ENCODE data around the gene SORT1.

Gene SORT1

DNA sequence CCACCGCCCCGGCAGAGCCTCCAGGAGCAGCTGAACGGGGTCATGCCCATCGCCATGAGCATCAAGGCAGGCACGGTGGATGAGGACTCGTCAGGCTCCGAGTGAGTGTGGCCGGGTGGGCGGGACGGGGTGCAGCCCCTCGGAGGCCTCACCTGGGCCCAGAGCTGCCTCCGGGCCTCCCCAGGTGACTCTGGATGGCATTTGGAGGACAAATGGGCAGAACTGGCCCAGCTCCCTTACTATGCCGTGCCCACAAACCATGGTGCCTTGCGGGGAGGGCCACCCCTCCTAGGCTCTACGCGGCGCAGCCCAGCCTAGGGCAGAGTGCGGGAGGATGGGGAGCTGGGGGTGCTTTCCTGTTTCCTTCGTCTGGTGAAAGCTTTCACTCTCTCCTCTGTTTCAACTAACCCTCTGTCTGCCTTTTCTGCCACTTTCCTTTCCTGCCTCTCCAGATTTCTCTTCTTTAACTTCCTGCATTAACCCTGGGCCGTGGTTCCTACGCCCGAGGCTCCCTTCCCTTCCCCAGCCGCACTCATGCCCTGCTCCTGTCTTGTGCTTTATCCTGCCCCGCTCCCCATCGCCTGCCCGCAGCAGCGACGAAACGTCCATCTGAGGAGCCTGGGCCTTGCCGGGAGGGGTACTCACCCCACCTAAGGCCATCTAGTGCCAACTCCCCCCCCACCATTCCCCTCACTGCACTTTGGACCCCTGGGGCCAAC is 124.0 kb downstream of the SORT1 start:
- Histone ChIP-seq H3K9me3 (ENCODE audit: control insufficient read depth, low read depth, low read length) (no peaks in the 10 kb centered on the region), H3K27me3 (ENCODE audit: control insufficient read depth, insufficient read depth, low read length) (no peaks in the 10 kb centered on the region), H3K36me3 (ENCODE audit: control insufficient read depth, low read depth, low read length) (peaks cover 15% of the 10 kb centered on the region), H3K27ac (ENCODE audit: low read length) (no peak overlapping the region), H3K4me1 (ENCODE audit: control insufficient read depth, low read depth, low read length) (no peaks in the 10 kb centered on the region), H3K4me3 (ENCODE audit: low read length) (no peak overlapping the region), H3K9ac (ENCODE audit: low read length) (no peak overlapping the region)

DNA sequence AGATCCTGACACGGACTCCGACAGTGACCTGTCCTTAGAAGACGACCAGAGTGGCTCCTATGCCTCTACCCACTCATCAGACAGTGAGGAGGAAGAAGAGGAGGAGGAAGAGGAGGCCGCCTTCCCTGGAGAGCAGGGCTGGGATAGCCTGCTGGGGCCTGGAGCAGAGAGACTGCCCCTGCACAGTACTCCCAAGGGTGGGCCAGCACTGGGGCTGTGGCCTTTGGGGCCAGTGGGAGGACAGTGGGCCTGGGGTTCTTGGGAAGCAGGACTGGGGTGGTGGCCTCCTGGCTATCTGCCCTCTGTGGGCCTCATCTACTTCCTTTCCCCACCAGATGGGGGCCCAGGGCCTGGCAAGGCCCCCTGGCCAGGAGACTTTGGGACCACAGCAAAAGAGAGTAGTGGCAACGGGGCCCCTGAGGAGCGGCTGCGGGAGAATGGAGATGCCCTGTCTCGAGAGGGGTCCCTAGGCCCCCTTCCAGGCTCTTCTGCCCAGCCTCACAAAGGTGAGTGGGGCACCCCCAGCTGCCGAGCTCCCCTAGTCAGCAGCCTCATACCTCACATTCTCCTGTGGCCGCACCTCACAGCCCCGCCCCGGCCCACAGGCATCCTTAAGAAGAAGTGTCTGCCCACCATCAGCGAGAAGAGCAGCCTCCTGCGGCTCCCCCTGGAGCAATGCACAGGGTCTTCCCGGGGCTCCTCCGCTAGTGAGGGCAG is 124.7 kb downstream of the SORT1 start:
- no peak overlapping the region for H3K27ac ChIP-seq (ENCODE audit: low read length)
- no peaks in the 10 kb centered on the region for H3K9me3 ChIP-seq (ENCODE audit: control insufficient read depth, low read depth, low read length)
- H3K4me3 ChIP-seq (ENCODE audit: low read length), result no peak overlapping the region
- no peak overlapping the region for H3K9ac ChIP-seq (ENCODE audit: low read length)
- H3K27me3 ChIP-seq (ENCODE audit: control insufficient read depth, insufficient read depth, low read length), result no peaks in the 10 kb centered on the region
- H3K36me3 ChIP-seq (ENCODE audit: control insufficient read depth, low read depth, low read length), result peaks cover 18% of the 10 kb centered on the region
- no peaks in the 10 kb centered on the region for H3K4me1 ChIP-seq (ENCODE audit: control insufficient read depth, low read depth, low read length)

DNA sequence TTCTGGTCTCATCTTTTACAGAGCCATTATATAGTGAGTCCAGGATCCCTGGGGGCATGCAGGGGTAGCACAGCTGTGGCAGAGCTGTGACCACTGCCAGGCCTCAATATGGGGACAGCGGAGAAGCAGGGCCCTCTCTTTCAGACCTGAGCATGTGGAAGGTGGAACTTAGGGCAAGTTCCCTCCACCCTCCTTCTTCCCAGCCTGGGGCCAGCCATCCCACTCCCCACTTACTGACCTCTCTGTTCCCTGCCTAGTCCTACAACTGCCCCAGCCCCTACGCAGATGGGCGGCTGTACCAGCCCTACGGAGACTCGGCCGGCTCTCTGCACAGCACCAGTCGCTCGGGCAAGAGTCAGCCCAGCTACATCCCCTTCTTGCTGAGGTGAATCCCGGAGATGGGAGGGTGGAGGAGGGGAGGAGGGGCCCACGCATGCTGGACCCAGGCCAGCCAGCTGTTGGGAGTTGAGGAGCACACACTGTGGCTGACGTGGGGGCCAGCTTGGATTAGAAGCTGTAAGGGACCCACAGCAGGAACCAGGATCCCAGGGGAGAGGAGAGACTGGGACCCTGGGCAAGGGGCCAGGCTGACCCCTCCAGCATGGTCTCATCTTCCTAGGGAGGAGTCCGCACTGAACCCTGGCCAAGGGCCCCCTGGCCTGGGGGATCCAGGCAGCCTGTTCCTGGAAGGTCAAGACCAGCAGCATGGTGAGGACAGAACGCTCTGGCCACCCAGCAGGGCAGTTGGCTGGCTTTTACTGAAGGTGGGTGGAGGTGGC is 125.5 kb downstream of the SORT1 start:
- Histone ChIP-seq H3K9me3 (ENCODE audit: control insufficient read depth, low read depth, low read length) (no peaks in the 10 kb centered on the region), H3K36me3 (ENCODE audit: control insufficient read depth, low read depth, low read length) (peaks cover 23% of the 10 kb centered on the region), H3K9ac (ENCODE audit: low read length) (no peak overlapping the region), H3K4me3 (ENCODE audit: low read length) (no peak overlapping the region), H3K4me1 (ENCODE audit: control insufficient read depth, low read depth, low read length) (no peaks in the 10 kb centered on the region), H3K27ac (ENCODE audit: low read length) (no peak overlapping the region), H3K27me3 (ENCODE audit: control insufficient read depth, insufficient read depth, low read length) (no peaks in the 10 kb centered on the region)

DNA sequence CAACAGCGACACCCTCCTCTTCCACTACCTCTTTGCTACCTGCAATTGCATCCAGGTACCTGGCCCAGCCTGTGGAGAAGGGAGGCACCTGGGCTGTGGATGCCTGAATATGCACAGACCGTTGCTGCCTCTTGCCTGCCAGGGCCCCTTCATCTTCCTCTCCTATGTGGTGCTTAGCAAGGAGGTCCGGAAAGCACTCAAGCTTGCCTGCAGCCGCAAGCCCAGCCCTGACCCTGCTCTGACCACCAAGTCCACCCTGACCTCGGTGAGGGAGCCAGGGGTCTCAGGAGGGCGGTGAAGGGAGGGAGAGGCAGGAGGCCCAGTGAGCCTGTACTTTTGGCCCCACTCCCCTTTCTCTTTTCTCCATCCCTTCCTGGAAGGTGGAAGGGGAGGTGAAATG is 126.3 kb downstream of the SORT1 start:
- Histone ChIP-seq H3K36me3 (ENCODE audit: control insufficient read depth, low read depth, low read length) (peaks cover 23% of the 10 kb centered on the region), H3K9me3 (ENCODE audit: control insufficient read depth, low read depth, low read length) (no peaks in the 10 kb centered on the region), H3K4me3 (ENCODE audit: low read length) (no peak overlapping the region), H3K27me3 (ENCODE audit: control insufficient read depth, insufficient read depth, low read length) (no peaks in the 10 kb centered on the region), H3K4me1 (ENCODE audit: control insufficient read depth, low read depth, low read length) (no peaks in the 10 kb centered on the region), H3K9ac (ENCODE audit: low read length) (no peak overlapping the region), H3K27ac (ENCODE audit: low read length) (no peak overlapping the region)

DNA sequence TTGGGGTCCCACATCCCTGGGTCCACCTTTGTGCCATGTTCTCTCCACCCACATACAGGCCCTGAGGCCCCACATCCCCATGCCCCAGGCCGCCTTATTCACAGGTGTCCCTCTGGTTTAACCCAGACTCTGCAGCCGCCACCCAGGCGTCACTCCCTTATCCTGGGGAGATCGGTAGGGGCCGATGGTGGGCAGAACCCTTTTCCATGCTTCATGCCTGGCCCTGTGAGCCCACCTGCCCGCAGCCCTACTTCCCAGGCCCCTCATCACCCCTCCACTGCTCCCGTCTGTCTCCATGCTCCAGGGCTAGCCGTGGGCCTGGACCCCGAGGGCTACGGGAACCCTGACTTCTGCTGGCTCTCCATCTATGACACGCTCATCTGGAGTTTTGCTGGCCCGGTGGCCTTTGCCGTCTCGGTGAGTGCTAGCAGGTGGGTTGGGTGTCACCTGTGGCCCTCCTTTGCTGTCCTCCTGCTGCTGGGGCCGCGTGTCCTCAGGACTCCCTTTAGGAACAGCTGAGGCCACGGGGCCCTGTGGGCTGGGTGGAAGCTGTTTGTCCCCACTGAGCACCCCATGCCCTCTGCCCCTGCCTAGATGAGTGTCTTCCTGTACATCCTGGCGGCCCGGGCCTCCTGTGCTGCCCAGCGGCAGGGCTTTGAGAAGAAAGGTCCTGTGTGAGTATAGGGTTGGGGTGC is 126.9 kb downstream of the SORT1 start:
- Histone ChIP-seq H3K4me1 (ENCODE audit: control insufficient read depth, low read depth, low read length) (no peaks in the 10 kb centered on the region), H3K9me3 (ENCODE audit: control insufficient read depth, low read depth, low read length) (no peaks in the 10 kb centered on the region), H3K4me3 (ENCODE audit: low read length) (no peak overlapping the region), H3K36me3 (ENCODE audit: control insufficient read depth, low read depth, low read length) (peaks cover 24% of the 10 kb centered on the region), H3K27me3 (ENCODE audit: control insufficient read depth, insufficient read depth, low read length) (no peaks in the 10 kb centered on the region), H3K27ac (ENCODE audit: low read length) (no peak overlapping the region), H3K9ac (ENCODE audit: low read length) (no peak overlapping the region)

DNA sequence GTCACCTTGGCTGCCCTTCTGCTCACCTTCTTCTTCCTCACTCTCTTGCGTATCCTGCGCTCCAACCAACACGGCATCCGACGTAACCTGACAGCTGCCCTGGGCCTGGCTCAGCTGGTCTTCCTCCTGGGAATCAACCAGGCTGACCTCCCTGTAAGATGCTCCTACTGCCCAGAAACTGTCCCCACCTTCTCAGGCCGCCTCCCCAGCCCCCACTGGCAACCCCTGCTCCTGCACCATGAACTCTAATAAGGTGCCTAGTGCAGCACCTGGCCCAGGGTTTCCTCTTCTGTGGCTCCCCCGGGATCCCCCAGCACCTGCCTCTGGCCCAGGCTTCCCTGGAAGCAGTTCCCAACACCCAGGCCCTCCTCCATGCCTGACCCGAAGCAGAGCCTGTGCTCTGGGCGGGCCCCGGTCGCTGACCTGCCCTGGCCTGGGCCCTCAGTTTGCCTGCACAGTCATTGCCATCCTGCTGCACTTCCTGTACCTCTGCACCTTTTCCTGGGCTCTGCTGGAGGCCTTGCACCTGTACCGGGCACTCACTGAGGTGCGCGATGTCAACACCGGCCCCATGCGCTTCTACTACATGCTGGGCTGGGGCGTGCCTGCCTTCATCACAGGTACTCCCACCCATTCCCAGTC is 127.6 kb downstream of the SORT1 start:
- no peak overlapping the region for H3K27ac ChIP-seq (ENCODE audit: low read length)
- H3K36me3 ChIP-seq (ENCODE audit: control insufficient read depth, low read depth, low read length), result peaks cover 30% of the 10 kb centered on the region

DNA sequence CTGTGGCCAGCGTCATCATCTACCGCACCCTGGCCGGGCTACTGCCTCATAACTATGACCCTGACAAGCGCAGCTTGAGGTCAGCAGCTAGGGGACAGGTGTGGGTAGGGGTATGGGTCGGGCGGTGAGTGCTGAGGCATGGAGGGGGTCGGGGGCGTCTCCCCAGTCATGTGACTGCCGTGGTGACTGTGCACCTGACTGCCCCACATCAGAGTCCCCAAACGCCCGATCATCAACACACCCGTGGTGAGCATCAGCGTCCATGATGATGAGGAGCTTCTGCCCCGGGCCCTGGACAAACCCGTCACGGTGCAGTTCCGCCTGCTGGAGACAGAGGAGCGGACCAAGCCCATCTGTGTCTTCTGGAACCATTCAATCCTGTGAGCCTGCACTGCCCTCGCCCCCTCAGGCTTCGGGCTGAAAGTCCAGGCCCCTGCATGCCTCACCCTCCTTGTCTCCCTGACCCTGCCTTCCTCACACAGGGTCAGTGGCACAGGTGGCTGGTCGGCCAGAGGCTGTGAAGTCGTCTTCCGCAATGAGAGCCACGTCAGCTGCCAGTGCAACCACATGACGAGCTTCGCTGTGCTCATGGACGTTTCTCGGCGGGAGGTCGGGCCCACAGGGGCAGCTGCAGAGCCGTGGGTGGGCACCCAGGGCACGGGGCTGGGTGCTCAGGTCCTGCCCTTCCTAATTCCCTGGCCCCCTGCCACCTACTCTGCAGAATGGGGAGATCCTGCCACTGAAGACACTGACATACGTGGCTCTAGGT is 128.3 kb downstream of the SORT1 start:
- no peak overlapping the region for H3K9ac ChIP-seq (ENCODE audit: low read length)
- H3K9me3 ChIP-seq (ENCODE audit: control insufficient read depth, low read depth, low read length), result no peaks in the 10 kb centered on the region
- peaks cover 37% of the 10 kb centered on the region for H3K36me3 ChIP-seq (ENCODE audit: control insufficient read depth, low read depth, low read length)
- no peaks in the 10 kb centered on the region for H3K4me1 ChIP-seq (ENCODE audit: control insufficient read depth, low read depth, low read length)
- H3K4me3 ChIP-seq (ENCODE audit: low read length), result no peak overlapping the region
- no peaks in the 10 kb centered on the region for H3K27me3 ChIP-seq (ENCODE audit: control insufficient read depth, insufficient read depth, low read length)
- H3K27ac ChIP-seq (ENCODE audit: low read length), result no peak overlapping the region

More for the DNA sequence above, 127.6 kb downstream of the SORT1 start:
- Histone ChIP-seq H3K4me1 (ENCODE audit: control insufficient read depth, low read depth, low read length) (no peaks in the 10 kb centered on the region), H3K9ac (ENCODE audit: low read length) (no peak overlapping the region), H3K9me3 (ENCODE audit: control insufficient read depth, low read depth, low read length) (no peaks in the 10 kb centered on the region), H3K4me3 (ENCODE audit: low read length) (no peak overlapping the region), H3K27me3 (ENCODE audit: control insufficient read depth, insufficient read depth, low read length) (no peaks in the 10 kb centered on the region)

DNA sequence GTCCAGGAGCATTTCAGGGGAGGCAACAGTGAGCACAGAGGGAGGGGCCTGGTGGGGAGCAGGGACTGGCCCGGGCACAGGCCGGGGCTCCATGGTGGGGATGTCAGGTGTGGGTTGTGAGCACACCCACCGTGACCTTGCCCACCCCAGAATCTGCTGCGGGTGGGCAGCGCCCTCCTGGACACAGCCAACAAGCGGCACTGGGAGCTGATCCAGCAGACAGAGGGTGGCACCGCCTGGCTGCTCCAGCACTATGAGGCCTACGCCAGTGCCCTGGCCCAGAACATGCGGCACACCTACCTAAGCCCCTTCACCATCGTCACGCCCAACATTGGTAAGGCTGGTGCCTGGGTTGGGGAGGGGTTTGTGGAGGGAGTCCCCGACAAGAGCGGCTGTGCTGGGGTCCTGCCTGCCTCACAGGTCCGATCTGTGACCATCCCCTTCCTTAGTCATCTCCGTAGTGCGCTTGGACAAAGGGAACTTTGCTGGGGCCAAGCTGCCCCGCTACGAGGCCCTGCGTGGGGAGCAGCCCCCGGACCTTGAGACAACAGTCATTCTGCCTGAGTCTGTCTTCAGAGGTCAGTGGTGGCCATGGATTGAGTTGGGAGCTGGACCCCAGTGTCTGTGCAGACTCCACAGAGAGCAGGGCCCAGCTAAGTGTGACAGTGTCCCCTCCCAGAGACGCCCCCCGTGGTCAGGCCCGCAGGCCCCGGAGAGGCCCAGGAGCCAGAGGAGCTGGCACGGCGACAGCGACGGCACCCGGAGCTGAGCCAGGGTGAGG is 129.1 kb downstream of the SORT1 start:
- Histone ChIP-seq H3K4me1 (ENCODE audit: control insufficient read depth, low read depth, low read length) (no peaks in the 10 kb centered on the region), H3K9ac (ENCODE audit: low read length) (no peak overlapping the region), H3K4me3 (ENCODE audit: low read length) (no peak overlapping the region), H3K9me3 (ENCODE audit: control insufficient read depth, low read depth, low read length) (no peaks in the 10 kb centered on the region), H3K27me3 (ENCODE audit: control insufficient read depth, insufficient read depth, low read length) (no peaks in the 10 kb centered on the region), H3K36me3 (ENCODE audit: control insufficient read depth, low read depth, low read length) (peaks cover 39% of the 10 kb centered on the region), H3K27ac (ENCODE audit: low read length) (no peak overlapping the region)

DNA sequence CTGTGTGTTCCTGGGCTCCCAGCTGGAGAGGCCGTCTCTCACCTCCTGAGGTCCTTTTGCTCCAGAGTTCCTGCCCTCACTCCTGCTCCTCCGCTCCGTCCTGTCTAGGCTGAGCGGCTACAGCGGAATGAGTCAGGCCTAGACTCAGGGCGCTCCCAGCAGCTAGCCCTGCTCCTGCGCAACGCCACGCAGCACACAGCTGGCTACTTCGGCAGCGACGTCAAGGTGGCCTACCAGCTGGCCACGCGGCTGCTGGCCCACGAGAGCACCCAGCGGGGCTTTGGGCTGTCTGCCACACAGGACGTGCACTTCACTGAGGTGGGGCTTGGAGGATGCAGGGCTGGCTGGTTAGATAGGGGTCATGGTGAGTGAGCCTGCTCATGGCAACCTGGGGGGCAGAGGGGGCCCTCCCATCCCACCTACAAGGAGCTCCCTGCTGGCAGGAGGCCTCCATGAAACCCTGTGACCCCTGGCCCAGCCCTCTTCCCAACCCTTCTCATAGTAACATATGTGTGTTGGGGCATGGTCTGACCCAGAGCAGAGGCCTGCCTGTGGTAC is 129.9 kb downstream of the SORT1 start:
- H3K4me1 ChIP-seq (ENCODE audit: control insufficient read depth, low read depth, low read length), result no peaks in the 10 kb centered on the region
- H3K4me3 ChIP-seq (ENCODE audit: low read length), result no peak overlapping the region
- no peak overlapping the region for H3K9ac ChIP-seq (ENCODE audit: low read length)
- H3K27me3 ChIP-seq (ENCODE audit: control insufficient read depth, insufficient read depth, low read length), result no peaks in the 10 kb centered on the region
- H3K27ac ChIP-seq (ENCODE audit: low read length), result no peak overlapping the region
- H3K36me3 ChIP-seq (ENCODE audit: control insufficient read depth, low read depth, low read length), result peaks cover 38% of the 10 kb centered on the region
- H3K9me3 ChIP-seq (ENCODE audit: control insufficient read depth, low read depth, low read length), result no peaks in the 10 kb centered on the region

DNA sequence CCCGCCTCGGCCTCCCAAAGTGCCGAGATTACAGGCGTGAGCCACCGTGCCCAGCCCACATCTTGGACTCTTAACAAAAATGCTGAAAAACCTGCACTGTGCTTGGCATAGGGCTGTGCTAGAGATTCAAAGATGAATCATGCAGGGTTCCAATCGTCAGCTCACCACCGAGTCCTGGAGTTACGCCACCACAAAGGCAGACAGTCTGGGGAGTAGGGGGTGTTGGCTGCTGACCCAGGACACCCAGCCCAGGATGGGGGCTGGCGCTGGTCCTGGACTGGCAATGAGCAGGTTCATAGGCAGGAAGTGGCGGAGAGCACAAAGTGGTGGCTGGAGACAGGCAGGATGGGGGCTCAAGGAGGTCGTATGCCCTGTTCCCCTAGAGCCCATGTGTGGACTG is 130.8 kb downstream of the SORT1 start:
- Histone ChIP-seq H3K4me1 (ENCODE audit: control insufficient read depth, low read depth, low read length) (no peaks in the 10 kb centered on the region), H3K27ac (ENCODE audit: low read length) (no peak overlapping the region), H3K9ac (ENCODE audit: low read length) (no peak overlapping the region), H3K4me3 (ENCODE audit: low read length) (no peak overlapping the region), H3K27me3 (ENCODE audit: control insufficient read depth, insufficient read depth, low read length) (no peaks in the 10 kb centered on the region), H3K36me3 (ENCODE audit: control insufficient read depth, low read depth, low read length) (peaks cover 37% of the 10 kb centered on the region), H3K9me3 (ENCODE audit: control insufficient read depth, low read depth, low read length) (no peaks in the 10 kb centered on the region)
